IMR-90 (cell line): ENCODE results near the gene CDH16. TPM values are rescaled to one million over a fixed set of nuclear protein-coding genes. Genes with fewer than 3 reads are reported as not detected.

Experiments used
- ATAC-seq: fragments of 200-7000 bp; cut with Tn5 transposase; 2 replicates; pipeline ENCODE4 v1.9.1; 2020; ENCODE audit warnings: low read depth, mild to moderate bottlenecking, moderate library complexity
- BruUV-seq: library from RNA; stranded (reverse); fragments of 400-500 nt; replicated peaks from 2 replicates; lab custom pipeline; 2021; lab: Mats Ljungman, UMichigan
- CTCF ChIA-PET: fragments of 300-600 bp; formaldehyde crosslinking; extraction: SDS; loops from one replicate; lab custom pipeline; 2021; ENCODE audit warnings: antibody characterized with exemption; lab: Yijun Ruan, JAX
- POLR2A ChIA-PET: fragments of 300-600 bp; sonication (Branson Sonifier 250); formaldehyde crosslinking; loops from one replicate; lab custom pipeline; 2022; ENCODE audit warnings: antibody characterized with exemption; ENCODE audit not compliant: unreplicated experiment; lab: Charles Lee
- DNase-seq: peaks from one replicate; pipeline ENCODE4 v3.0.0; 2013
- H2AFZ ChIP-seq: replicated peaks from 2 replicates; pipeline ENCODE3; 2013; ENCODE audit warnings: low read length, mild to moderate bottlenecking; ENCODE audit not compliant: poor library complexity
- H2AK5ac ChIP-seq: 2 replicates; pipeline ENCODE4 v1.6.1; 2013; ENCODE audit warnings: low read depth, low read length, inconsistent platforms
- H2AK9ac ChIP-seq: replicated peaks from 2 replicates; pipeline ENCODE3; 2013; ENCODE audit warnings: mild to moderate bottlenecking, low read depth, low read length, moderate library complexity; ENCODE audit not compliant: poor library complexity
- H2BK120ac ChIP-seq: 2 replicates; pipeline ENCODE4 v1.6.1; 2013; ENCODE audit warnings: low read depth, low read length, inconsistent platforms
- H2BK15ac ChIP-seq: 3 replicates; pipeline ENCODE4 v1.6.1; 2013; ENCODE audit warnings: low read depth, low read length, inconsistent platforms
- H2BK20ac ChIP-seq: 2 replicates; pipeline ENCODE4 v1.6.1; 2013; ENCODE audit warnings: low read depth, mild to moderate bottlenecking, inconsistent platforms, low read length, moderate library complexity
- H2BK5ac ChIP-seq: 2 replicates; pipeline ENCODE4 v1.6.1; 2013; ENCODE audit warnings: mild to moderate bottlenecking, low read depth, low read length, inconsistent platforms; ENCODE audit not compliant: poor library complexity, severe bottlenecking
- H3K14ac ChIP-seq: replicated peaks from 2 replicates; pipeline ENCODE4 v1.6.1; 2013; ENCODE audit warnings: low read depth, low read length, inconsistent platforms
- H3K18ac ChIP-seq: 2 replicates; pipeline ENCODE4 v1.6.1; 2013; ENCODE audit warnings: low read depth, low read length, control low read depth
- H3K23ac ChIP-seq: 2 replicates; pipeline ENCODE4 v1.6.1; 2013; ENCODE audit warnings: low read depth, low read length, inconsistent platforms
- H3K27ac ChIP-seq: 2 replicates; pipeline ENCODE4 v1.5.1; 2013; ENCODE audit warnings: mild to moderate bottlenecking, control low read depth, low read length; ENCODE audit not compliant: insufficient read depth
- H3K27me3 ChIP-seq: 2 replicates; pipeline ENCODE4 v1.6.1; 2013; ENCODE audit warnings: low read length; ENCODE audit not compliant: control insufficient read depth, insufficient read depth
- H3K36me3 ChIP-seq: 2 replicates; pipeline ENCODE4 v1.6.1; 2013; ENCODE audit warnings: low read length, mixed read lengths; ENCODE audit not compliant: control insufficient read depth, insufficient read depth
- H3K4ac ChIP-seq: 2 replicates; pipeline ENCODE4 v1.6.1; 2013; ENCODE audit warnings: low read depth, low read length, inconsistent platforms
- H3K4me1 ChIP-seq: 2 replicates; pipeline ENCODE4 v1.6.1; 2013; ENCODE audit warnings: low read length, mixed read lengths; ENCODE audit not compliant: control insufficient read depth, insufficient read depth
- H3K4me2 ChIP-seq: 2 replicates; pipeline ENCODE4 v1.6.1; 2013; ENCODE audit warnings: low read depth, mild to moderate bottlenecking, control low read depth, low read length, moderate library complexity
- H3K4me3 ChIP-seq: 2 replicates; pipeline ENCODE4 v1.5.1; 2013; ENCODE audit warnings: low read depth, mild to moderate bottlenecking, control low read depth, low read length, moderate library complexity; ENCODE audit not compliant: insufficient read depth
- H3K56ac ChIP-seq: 2 replicates; pipeline ENCODE4 v1.6.1; 2013; ENCODE audit warnings: low read length, inconsistent platforms; ENCODE audit not compliant: insufficient read depth; ENCODE audit errors: extremely low read depth
- H3K79me1 ChIP-seq, 2 experiments: 2 replicates each; pipeline ENCODE4 v1.6.1; 2013; ENCODE audit warnings: low read length in 2 of 2, inconsistent platforms in 1 of 2, low read depth in 1 of 2
- H3K9ac ChIP-seq: 2 replicates; pipeline ENCODE4 v1.6.1; 2013; ENCODE audit warnings: low read depth, low read length, control low read depth
- H3K9me1 ChIP-seq: 2 replicates; pipeline ENCODE4 v1.6.1; 2013; ENCODE audit warnings: low read length, inconsistent platforms; ENCODE audit not compliant: insufficient read depth
- H3K9me3 ChIP-seq: 2 replicates; pipeline ENCODE4 v1.6.1; 2013; ENCODE audit warnings: low read length; ENCODE audit not compliant: control insufficient read depth, insufficient read depth
- H4K20me1 ChIP-seq: 2 replicates; pipeline ENCODE4 v1.6.1; 2013; ENCODE audit warnings: low read length, inconsistent platforms; ENCODE audit not compliant: insufficient read depth
- H4K5ac ChIP-seq: 2 replicates; pipeline ENCODE4 v1.6.1; 2013; ENCODE audit warnings: mild to moderate bottlenecking, low read depth, low read length, control low read depth
- H4K8ac ChIP-seq, 2 experiments: 2 replicates each; pipeline ENCODE4 v1.6.1; 2013; ENCODE audit warnings: low read depth in 2 of 2, low read length in 2 of 2, control low read depth in 1 of 2, inconsistent platforms in 1 of 2
- H4K91ac ChIP-seq: 2 replicates; pipeline ENCODE4 v1.6.1; 2013; ENCODE audit warnings: low read depth, low read length, inconsistent platforms; ENCODE audit not compliant: insufficient read depth
- BHLHE40 ChIP-seq: fragments of 150-350 bp; IDR thresholded peaks from 2 replicates; pipeline ENCODE4 v1.6.1; 2016; ENCODE audit warnings: mild to moderate bottlenecking, low read depth, low read length
- CHD1 ChIP-seq: IDR thresholded peaks from 2 replicates; pipeline ENCODE4 v1.6.1; 2012; ENCODE audit warnings: low read depth, low read length, improper control_type of control experiment
- FOS ChIP-seq: fragments of 150-350 bp; IDR thresholded peaks from 2 replicates; pipeline ENCODE4 v1.6.1; 2016; ENCODE audit warnings: low read depth, low read length
- MAFK ChIP-seq: IDR thresholded peaks from 2 replicates; pipeline ENCODE4 v1.6.1; 2012; ENCODE audit warnings: low read depth, low read length, improper control_type of control experiment
- MAZ ChIP-seq: IDR thresholded peaks from 2 replicates; pipeline ENCODE4 v1.6.1; 2012; ENCODE audit warnings: low read depth, mild to moderate bottlenecking, low read length, improper control_type of control experiment, moderate library complexity, borderline replicate concordance
- MXI1 ChIP-seq: IDR thresholded peaks from 2 replicates; pipeline ENCODE4 v1.6.1; 2012; ENCODE audit warnings: low read depth, mild to moderate bottlenecking, low read length, moderate library complexity, borderline replicate concordance
- NFE2L2 ChIP-seq: fragments of 150-350 bp; IDR thresholded peaks from 2 replicates; pipeline ENCODE4 v1.6.1; 2016; ENCODE audit warnings: low read depth, mild to moderate bottlenecking, low read length
- POLR2A ChIP-seq: IDR thresholded peaks from 2 replicates; pipeline ENCODE4 v1.6.1; 2012; ENCODE audit warnings: mild to moderate bottlenecking, low read depth, low read length
- RAD21 ChIP-seq: IDR thresholded peaks from 2 replicates; pipeline ENCODE4 v1.6.1; 2012; ENCODE audit warnings: low read length, improper control_type of control experiment
- RCOR1 ChIP-seq: IDR thresholded peaks from 2 replicates; pipeline ENCODE4 v1.6.1; 2012; ENCODE audit warnings: mild to moderate bottlenecking, low read length, improper control_type of control experiment; ENCODE audit not compliant: insufficient replicate concordance
- RFX5 ChIP-seq: IDR thresholded peaks from 2 replicates; pipeline ENCODE4 v1.8.0; 2012; ENCODE audit warnings: low read depth, mild to moderate bottlenecking, low read length, moderate library complexity
- SMC3 ChIP-seq: fragments of 150-350 bp; IDR thresholded peaks from 2 replicates; pipeline ENCODE4 v1.6.1; 2016; ENCODE audit warnings: low read depth, mild to moderate bottlenecking, antibody characterized with exemption, low read length, moderate library complexity
- WGBS, 2 experiments: methylation state at CpG; one replicate each; pipeline versions ENCODE4 v1.1.5 to v1.1.7; 2013; ENCODE audit warnings: missing lambda C conversion rate in 2 of 2; ENCODE audit not compliant: insufficient read length in 1 of 2; ENCODE audit errors: extremely low coverage in 2 of 2; 5-methylcytosine and 5-hydroxymethylcytosine counted together
- dilution Hi-C: fragments of 300-500 bp; cut with HindIII; formaldehyde crosslinking; loops from one replicate; pipeline ENCODE4 v1.14.3; 2018; ENCODE audit warnings: low sequenced_read_pairs; ENCODE audit not compliant: unreplicated experiment
- in situ Hi-C: fragments of 300-500 bp; cut with MboI; formaldehyde crosslinking; loops from 3 replicates; pipeline ENCODE4 v1.14.3; 2019; ENCODE audit warnings: low sequenced_read_pairs, inconsistent platforms, mixed read lengths
- intact Hi-C: fragments of 100-400 bp; cut with micrococcal nuclease; formaldehyde crosslinking; loops from 2 replicates; pipeline ENCODE4 v1.10.0; 2022
- polyA plus RNA-seq, 3 experiments: library from polyadenylated mRNA; depleted of rRNA; stranded (reverse); fragments of >200 nt; gene quantifications; 2 replicates each; pipeline ENCODE4 v1.2.3, GENCODE V29; 2012; ENCODE audit warnings: low replicate concordance in 1 of 3
- total RNA-seq: library from RNA; depleted of rRNA; stranded (reverse); fragments of >200 nt; gene quantifications from 2 replicates; pipeline ENCODE4 v1.2.3, GENCODE V29; 2012
- TF ChIP-seq, protein P1 (sequence below): fragments of 150-350 bp; IDR thresholded peaks from 2 replicates; pipeline ENCODE4 v1.6.1; 2016; ENCODE audit warnings: low read depth, mild to moderate bottlenecking, low read length, moderate library complexity, borderline replicate concordance
- TF ChIP-seq, protein P2 (sequence below): conservative IDR thresholded peaks from 2 replicates; pipeline ENCODE4 v1.5.1; 2012; ENCODE audit warnings: mild to moderate bottlenecking, low read depth, low read length, improper control_type of control experiment

The CDH16 gene
- total and polyA plus RNA-seq, 2 of the 4 experiments (the other 2 are of a cell fraction): not detected

DNA sequence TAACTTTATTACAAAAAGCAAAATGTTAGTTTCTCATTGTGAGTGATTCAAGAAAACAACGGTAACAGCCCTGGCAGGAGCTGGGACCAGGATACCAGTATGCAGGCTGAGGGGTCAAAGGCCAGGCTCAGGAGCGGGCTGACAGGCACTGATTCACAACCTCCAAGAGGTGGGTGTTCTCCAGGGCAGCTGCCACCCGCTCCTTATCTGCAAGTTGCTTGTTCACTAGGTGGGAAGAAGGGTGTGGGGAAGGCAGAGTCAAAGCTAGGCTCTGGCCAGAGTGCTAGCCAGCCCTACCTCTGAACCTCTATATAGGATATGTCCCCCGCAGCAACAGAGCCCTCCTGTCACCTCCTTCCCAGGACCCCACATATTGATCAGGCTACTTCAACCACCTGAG lies 13.4 kb upstream of the CDH16 start:
- Histone ChIP-seq H4K91ac (no peak overlapping the region), H3K14ac (no peak overlapping the region), H2BK20ac (no peak overlapping the region), H2BK15ac (no peak overlapping the region), H2BK120ac (no peak overlapping the region), H4K8ac (no peak overlapping the region), H2BK5ac (no peak overlapping the region), H3K9me3 (no peaks in the 10 kb centered on the region), H2AK9ac (no peak overlapping the region), H3K4me2 (no peak overlapping the region), H3K18ac (no peak overlapping the region), H3K9me1 (peaks cover 29% of the 10 kb centered on the region), H4K20me1 (peaks cover 34% of the 10 kb centered on the region), H3K79me1 (peaks cover 19 to 52% of the 10 kb centered on the region in 2 experiments), H3K27me3 (no peaks in the 10 kb centered on the region), H2AFZ (no peak overlapping the region), H3K4me3 (no peak overlapping the region), H4K5ac (no peak overlapping the region), H3K27ac (no peak overlapping the region), H3K56ac (no peak overlapping the region), H3K4me1 (peaks cover 23% of the 10 kb centered on the region), H3K4ac (no peak overlapping the region), H2AK5ac (no peak overlapping the region), H3K9ac (no peak overlapping the region), H3K23ac (no peak overlapping the region), H3K36me3 (peaks cover 9% of the 10 kb centered on the region)
- TF ChIP-seq, protein P1, sequence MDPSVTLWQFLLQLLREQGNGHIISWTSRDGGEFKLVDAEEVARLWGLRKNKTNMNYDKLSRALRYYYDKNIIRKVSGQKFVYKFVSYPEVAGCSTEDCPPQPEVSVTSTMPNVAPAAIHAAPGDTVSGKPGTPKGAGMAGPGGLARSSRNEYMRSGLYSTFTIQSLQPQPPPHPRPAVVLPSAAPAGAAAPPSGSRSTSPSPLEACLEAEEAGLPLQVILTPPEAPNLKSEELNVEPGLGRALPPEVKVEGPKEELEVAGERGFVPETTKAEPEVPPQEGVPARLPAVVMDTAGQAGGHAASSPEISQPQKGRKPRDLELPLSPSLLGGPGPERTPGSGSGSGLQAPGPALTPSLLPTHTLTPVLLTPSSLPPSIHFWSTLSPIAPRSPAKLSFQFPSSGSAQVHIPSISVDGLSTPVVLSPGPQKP: no peak
- TF ChIP-seq, protein P2, sequence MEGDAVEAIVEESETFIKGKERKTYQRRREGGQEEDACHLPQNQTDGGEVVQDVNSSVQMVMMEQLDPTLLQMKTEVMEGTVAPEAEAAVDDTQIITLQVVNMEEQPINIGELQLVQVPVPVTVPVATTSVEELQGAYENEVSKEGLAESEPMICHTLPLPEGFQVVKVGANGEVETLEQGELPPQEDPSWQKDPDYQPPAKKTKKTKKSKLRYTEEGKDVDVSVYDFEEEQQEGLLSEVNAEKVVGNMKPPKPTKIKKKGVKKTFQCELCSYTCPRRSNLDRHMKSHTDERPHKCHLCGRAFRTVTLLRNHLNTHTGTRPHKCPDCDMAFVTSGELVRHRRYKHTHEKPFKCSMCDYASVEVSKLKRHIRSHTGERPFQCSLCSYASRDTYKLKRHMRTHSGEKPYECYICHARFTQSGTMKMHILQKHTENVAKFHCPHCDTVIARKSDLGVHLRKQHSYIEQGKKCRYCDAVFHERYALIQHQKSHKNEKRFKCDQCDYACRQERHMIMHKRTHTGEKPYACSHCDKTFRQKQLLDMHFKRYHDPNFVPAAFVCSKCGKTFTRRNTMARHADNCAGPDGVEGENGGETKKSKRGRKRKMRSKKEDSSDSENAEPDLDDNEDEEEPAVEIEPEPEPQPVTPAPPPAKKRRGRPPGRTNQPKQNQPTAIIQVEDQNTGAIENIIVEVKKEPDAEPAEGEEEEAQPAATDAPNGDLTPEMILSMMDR: no peak
- TF ChIP-seq BHLHE40 (no peak), FOS (no peak), RCOR1 (no peak), MXI1 (no peak), RAD21 (no peak), SMC3 (no peak), MAFK (no peak), MAZ (no peak), POLR2A (no peak), CHD1 (no peak), NFE2L2 (no peak), RFX5 (no peak)
- dilution Hi-C loops: no loop called here
- 100% methylated on average over 1 of the region's 4 CpGs; no CpG with 5 or more reads in 1 of the 2 experiments for WGBS, 2 experiments
- in situ Hi-C loops: loop anchor here (5.0 kb wide), 1 partner anchor 35 kb away; no protein-coding TSS in a partner anchor
- intact Hi-C loops: no loop called here
- no peak for ATAC-seq
- CTCF ChIA-PET: no interaction called here
- DNase-seq: no peak
- POLR2A ChIA-PET: no interaction called here
- BruUV-seq: no TSS peak
